Measurements from ENCODE around the gene LIN7B.
"Not testable (repeated sequence)": the region's sequence is repeated elsewhere in the genome, so short reads cannot be mapped to it uniquely, and the experiment has no call there.

Gene LIN7B

DNA sequence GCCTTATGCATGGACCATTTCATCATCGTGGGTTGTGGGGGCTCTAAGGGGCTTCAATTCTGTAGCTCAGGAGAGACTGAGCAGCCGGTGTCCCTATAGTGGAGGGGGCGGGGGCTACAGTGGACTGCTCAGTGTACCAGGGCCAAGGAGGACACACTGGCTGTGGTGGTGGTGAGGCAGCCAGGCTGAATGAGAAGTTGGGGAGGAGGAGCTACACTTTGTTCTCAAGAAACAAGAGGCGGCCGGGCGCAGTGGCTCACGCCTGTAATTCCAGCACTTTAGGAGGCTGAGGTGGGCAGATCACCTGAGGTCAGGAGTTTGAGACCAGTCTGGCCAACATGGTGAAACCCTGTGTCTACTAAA lies 32.2 kb downstream of the LIN7B start:
- DNase-seq, result not testable (repeated sequence)

DNA sequence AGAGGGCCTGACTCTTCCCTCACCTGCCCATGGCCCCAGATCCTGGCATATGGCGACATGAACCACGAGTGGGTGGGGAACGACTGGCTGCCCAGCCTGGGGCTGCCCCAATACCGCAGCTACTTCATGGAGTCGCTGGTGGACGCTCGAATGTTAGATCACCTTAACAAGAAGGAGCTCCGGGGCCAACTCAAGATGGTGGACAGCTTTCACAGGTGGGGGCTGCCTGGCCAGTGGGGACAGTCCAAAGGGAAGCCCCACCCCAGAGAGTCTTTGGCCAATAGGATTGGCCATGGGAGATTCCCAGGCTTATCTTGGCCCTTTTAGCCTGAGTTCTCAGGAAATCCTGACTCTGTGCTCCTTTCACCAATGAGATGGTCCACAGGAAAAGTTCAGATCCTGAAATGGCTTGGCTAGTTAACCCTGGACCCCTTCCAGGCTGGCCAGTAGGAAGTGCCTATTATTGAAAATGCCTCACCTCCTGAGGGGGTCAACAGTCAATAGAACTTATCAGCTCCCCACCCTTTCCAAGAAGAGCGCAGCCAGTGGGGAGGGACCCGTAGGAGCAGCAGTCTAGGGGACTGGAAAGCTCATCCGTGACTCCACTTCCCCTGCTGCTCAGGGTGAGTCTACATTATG lies 34.0 kb downstream of the LIN7B start:
- DNase-seq, result no peak

- DNase-seq, result peak; percentile 90
Observed at GRCh38 chr19:49148784-49149651, 34.8 kb downstream of the LIN7B start.

DNA sequence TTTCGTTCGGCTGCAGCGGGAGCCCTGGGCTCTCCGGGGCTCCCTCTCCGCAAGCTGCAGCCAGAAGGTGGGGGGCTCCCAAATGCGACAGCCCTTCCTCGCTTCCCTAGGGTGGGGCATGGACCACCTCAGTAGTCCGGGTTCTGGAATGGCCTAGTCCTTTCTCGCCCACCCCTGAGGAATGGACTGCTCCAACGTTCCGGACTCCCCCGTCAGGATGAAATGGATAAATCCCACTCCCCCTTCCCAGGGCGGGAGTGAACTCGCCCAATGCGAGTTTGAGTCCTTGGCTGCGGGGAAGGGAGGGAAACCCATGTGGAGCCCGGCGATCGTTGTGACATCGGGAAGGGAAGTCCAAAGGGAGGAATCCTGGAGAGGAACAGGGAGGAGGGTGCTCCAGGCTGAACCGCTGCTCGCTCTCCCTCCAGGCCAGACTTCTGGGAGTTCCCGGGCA lies 35.5 kb downstream of the LIN7B start:
- DNase-seq, result peak; percentile 38

DNA sequence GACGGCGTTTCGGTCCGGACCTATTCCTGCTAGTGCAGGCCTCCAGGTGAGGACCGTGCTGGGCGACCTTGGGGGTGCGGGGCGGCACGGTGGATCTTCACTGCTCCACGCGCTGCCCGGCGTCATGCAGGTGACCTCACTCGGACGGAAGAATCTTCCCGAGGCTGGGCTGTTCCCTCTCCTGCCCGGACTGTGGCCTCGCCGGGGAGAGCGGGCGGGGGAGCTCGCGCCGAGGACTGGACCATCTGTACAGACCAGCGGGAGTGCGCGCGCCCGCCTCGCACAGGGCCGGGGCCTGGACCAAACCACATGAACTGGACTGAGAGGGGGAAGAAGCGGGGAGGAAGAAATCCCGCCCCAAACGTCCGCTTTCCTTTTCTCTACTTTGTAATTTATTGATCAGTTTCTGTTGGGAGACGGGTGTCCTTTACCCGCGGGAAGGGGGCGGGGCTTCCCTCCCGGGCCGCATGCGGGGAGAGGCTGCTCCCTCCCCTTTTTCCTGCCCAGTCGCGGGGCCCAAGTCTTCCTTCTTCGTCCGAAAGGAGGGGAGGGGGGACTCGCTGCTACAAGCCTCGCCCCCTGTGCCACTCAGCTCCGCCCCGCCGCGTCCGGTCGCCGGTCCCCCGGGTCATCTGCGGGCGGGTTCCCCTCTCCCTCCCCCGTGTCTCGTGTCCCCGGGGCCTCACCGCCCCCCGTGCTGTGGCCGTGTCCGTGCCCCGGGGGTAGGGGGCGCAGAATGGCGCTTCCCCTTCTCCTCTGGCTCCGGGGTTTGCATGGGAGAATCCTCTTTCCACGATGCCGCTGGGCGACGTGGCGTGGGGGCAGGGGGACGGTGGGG lies 36.2 kb downstream of the LIN7B start:
- peak; percentile 85 for DNase-seq

GRCh38 chr19:49150944-49151243 lies 36.7 kb downstream of the LIN7B start:
- no peak for DNase-seq

DNA sequence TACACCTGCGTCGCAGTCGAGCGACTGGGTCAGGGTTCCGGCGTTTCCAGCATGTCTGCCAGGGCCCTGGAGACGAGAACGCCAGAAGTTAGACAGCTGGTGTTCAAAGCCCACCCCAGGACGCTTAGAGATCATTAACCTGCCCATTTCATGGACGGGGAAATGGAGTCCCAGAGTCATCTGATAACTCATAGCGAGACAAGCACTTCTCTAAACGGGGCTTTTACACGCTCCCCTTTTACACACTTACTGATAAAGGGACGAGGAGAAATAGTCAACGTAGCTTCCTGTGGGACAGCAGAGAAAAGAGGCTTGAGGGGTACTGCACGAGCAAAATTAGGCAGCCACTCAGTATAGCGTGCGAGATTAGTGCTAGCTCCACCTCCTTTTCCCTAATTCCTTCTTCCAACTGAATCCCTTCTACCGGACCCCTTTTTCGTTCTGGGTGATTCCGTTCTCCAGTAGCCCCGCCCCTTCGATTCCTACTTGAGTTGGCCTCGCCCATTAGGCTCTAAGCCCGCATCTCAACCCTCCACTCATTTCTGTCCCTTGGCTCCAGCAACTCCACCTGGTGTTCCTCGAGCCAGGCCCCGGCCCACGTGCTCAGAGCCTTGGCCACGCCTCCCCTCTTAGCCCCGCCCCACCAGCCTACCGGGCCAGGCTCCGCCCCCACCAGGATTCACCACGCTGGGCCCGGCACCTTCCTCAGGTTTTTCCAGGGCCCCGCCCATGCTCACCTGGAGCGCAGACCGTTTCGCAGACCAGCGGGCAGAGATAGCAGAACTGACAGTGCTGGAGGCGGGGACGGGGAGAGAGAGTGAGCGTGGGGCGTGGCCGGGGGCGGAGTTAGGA lies 37.3 kb downstream of the LIN7B start:
- no peak for DNase-seq

GRCh38 chr19:49152119-49152550 lies 38.0 kb downstream of the LIN7B start:
- DNase-seq, result no peak

- DNase-seq, result no peak
Observed at GRCh38 chr19:49153167-49153809, 39.1 kb downstream of the LIN7B start.

GRCh38 chr19:49154279-49154678 lies 40.1 kb downstream of the LIN7B start:
- DNase-seq, result no peak

GRCh38 chr19:49155005-49155819 lies 41.0 kb downstream of the LIN7B start, which contains the start of gene HRC:
HRC (minus strand) TSS chr19:49155396; CDS start chr19:49155237, 159 bp downstream.
- DNase-seq, result no peak

DNA sequence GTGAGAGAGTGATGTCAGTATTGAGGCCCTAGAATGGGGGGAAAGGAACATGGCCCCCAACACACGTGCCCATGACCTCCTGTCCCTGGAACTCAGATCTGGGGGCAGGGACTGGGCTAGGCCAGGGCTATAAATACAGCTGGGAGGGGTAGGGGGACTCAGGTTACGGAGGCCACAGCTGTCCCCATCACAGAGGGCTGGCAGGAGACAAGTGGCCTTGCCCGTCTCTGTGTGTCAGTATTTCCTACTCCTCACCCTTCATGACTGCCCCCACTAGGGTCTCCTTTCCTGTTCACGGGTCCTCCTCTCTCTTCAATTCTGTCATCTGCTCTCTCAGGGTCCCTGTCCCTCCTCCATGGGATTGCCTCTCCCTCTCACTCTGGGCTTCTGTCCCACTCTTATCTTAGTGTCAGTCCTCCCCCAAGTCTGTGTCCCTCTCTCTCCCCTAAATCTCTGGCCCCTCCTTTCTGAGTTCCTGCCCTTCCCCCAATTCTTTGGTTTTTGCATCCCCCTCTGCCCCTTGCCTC lies 41.7 kb downstream of the LIN7B start:
- no peak for DNase-seq

- peak; percentile 79 for DNase-seq
Observed at GRCh38 chr19:49157445-49158224, 43.5 kb downstream of the LIN7B start, which contains the start of gene TRPM4. TRPM4 (plus strand) TSS chr19:49157792; CDS start chr19:49157867, 75 bp downstream.

DNA sequence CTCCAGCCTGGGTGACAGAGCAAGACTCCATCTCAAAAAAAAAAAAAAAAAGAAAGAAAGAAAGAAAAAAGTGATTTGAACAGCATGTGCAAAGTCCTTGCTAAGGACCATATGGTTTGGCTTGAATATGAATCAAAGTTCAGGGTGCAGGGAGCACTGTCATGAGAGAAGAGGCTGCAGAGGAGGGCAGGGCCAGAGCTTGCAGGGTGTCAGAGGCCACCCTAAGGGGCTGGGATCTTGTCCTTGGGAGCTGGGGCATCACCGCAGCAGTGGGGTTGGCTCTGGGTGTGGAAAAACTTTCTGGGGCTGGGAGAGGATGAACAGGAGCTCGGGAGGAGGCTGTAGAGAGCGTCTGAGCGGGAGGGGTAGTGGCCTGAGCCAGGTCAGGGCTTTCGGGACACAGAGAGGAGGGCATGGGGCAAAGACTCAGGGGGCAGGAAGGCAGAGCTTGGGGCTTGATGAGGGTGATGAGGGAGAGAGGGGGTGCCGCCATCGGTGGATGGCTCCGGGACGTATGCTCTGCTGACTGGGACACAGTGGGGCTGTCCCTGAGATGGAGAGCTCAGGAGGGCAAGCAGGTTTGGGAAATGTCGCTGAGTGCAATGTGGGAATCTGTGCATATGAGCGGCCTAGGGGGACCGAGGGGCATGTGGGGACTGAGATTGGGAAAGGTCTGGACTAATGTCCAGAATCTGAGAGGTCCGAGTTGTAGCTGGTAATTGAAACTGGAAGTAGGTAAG lies 46.5 kb downstream of the LIN7B start:
- DNase-seq, result no peak

- no peak for DNase-seq
Observed at GRCh38 chr19:49161987-49162386, 47.8 kb downstream of the LIN7B start.

GRCh38 chr19:49165111-49165750 lies 51.1 kb downstream of the LIN7B start:
- DNase-seq, result no peak

GRCh38 chr19:49165865-49166301 lies 51.7 kb downstream of the LIN7B start:
- DNase-seq, result no peak

DNA sequence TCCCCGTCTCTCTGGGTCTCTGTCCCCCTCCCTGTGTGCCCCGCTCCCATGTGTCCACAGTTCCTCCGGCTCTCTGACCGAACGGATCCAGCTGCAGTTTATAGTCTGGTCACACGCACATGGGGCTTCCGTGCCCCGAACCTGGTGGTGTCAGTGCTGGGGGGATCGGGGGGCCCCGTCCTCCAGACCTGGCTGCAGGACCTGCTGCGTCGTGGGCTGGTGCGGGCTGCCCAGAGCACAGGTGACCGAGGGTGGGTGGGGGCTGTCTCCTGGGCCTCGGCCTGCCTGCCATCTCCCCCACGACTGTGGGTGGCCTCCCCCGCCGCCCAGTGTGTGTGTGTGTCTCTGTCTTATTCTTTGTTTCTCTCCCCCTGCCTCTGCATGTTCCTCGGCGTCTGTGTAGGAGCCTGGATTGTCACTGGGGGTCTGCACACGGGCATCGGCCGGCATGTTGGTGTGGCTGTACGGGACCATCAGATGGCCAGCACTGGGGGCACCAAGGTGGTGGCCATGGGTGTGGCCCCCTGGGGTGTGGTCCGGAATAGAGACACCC lies 53.8 kb downstream of the LIN7B start:
- no peak for DNase-seq

Measured in NCI-H2227 treated with DMSO at 0.1 percent for 48 hours (cell line).